Spleen (tissue), 11 donors: Measurements from ENCODE around the gene TMEM120B. TPM values are rescaled to one million over a fixed set of nuclear protein-coding genes. Genes with fewer than 3 reads are reported as not detected.

Source experiments
- DNase-seq: peaks from one replicate; pipeline ENCODE4 v3.0.0-alpha.2; 2020
- H3K27ac ChIP-seq, 8 donors: fragments of 200-600 bp; sonication (generic) in 7 of 8; 1 replicate in 4 of 8; 2 replicates in 4 of 8; pipeline versions ENCODE4 v1.5.0 to v1.8.0; 2016 to 2021; ENCODE audit warnings: inconsistent platforms in 4 of 8, mild to moderate bottlenecking in 4 of 8, moderate library complexity in 1 of 8
- H3K27me3 ChIP-seq, 7 donors: fragments of 200-600 bp; sonication (generic) in 6 of 7; replicated peaks in 1 of 7; 1 replicate in 4 of 7; 2 replicates in 3 of 7; pipeline versions ENCODE4 v1.5.0 to v1.8.0; 2016 to 2021; ENCODE audit warnings: inconsistent platforms in 3 of 7, mild to moderate bottlenecking in 1 of 7
- H3K36me3 ChIP-seq, 6 donors: fragments of 200-600 bp; sonication (generic) in 5 of 6; 1 replicate in 4 of 6; 2 replicates in 2 of 6; pipeline versions ENCODE4 v1.5.0 to v1.8.0; 2016 to 2021; ENCODE audit warnings: inconsistent platforms in 2 of 6
- H3K4me1 ChIP-seq, 6 donors: fragments of 200-600 bp; sonication (generic) in 5 of 6; 1 replicate in 3 of 6; 2 replicates in 3 of 6; pipeline versions ENCODE4 v1.5.0 to v1.8.0; 2016 to 2021; ENCODE audit warnings: inconsistent platforms in 3 of 6
- H3K4me3 ChIP-seq, 8 donors: fragments of 200-600 bp; sonication (generic) in 7 of 8; 1 replicate in 4 of 8; 2 replicates in 4 of 8; pipeline versions ENCODE4 v1.5.0 to v1.8.0; 2016 to 2021; ENCODE audit warnings: inconsistent platforms in 4 of 8, mild to moderate bottlenecking in 4 of 8, moderate library complexity in 2 of 8
- H3K9me3 ChIP-seq, 8 donors: fragments of 200-600 bp; sonication (generic) in 7 of 8; 1 replicate in 4 of 8; 2 replicates in 4 of 8; pipeline versions ENCODE4 v1.5.0 to v1.8.0; 2016 to 2021; ENCODE audit warnings: inconsistent platforms in 4 of 8
- POLR2A ChIP-seq, 3 donors: fragments of 450-650 bp; IDR thresholded peaks; one replicate each; pipeline ENCODE4 v1.5.1; 2017; ENCODE audit warnings: antibody characterized with exemption in 3 of 3, mild to moderate bottlenecking in 1 of 3
- POLR2AphosphoS5 ChIP-seq, 3 donors: sonication (generic); formaldehyde crosslinking; IDR thresholded peaks; one replicate each; pipeline ENCODE4 v1.5.1; 2017; ENCODE audit warnings: antibody characterized with exemption in 3 of 3
- WGBS, 5 donors: extraction: QIAGEN DNeasy Blood & Tissue Kit in 3 of 5; methylation state at CpG; one replicate each; pipeline versions ENCODE4 v1.1.5 to v1.1.7; 2013 to 2018; 5-methylcytosine and 5-hydroxymethylcytosine counted together
- intact Hi-C: fragments of 100-400 bp; cut with DNase I; formaldehyde crosslinking; loops from one replicate; pipeline ENCODE4 v1.15.0; 2023; ENCODE audit warnings: low total_unique reads
- polyA plus RNA-seq, 3 donors: library from polyadenylated mRNA; stranded (reverse); fragments of 200-250 nt; gene quantifications; one replicate each; pipeline ENCODE4 v1.2.1, GENCODE V29; 2013
- total RNA-seq, 7 donors: library from RNA; depleted of rRNA in 3 of 7; stranded (reverse); fragments of >200 nt in 3 of 7; fragmentation: NEBNext Ultra II Directional in 4 of 7; extraction: Animal tissue kit (Norgen Biotek cat#: 25700) in 4 of 7; gene quantifications; one replicate each; pipeline versions ENCODE4 v1.1.0 to v1.2.1, GENCODE V29; 2016 to 2021
- TF ChIP-seq, protein P1 (sequence below), 11 experiments: fragments of 200-600 bp in 7 of 11; fragments of 450-650 bp in 4 of 11; sonication (generic) in 4 of 11; IDR thresholded peaks in 8 of 11; conservative IDR thresholded peaks in 3 of 11; 1 replicate in 7 of 11; 2 replicates in 4 of 11; pipeline versions ENCODE4 v1.4.0 to v1.8.0; 2016 to 2021; ENCODE audit warnings: antibody characterized with exemption in 11 of 11, inconsistent platforms in 4 of 11, mild to moderate bottlenecking in 1 of 11
- donor health status: healthy with polysubstance abuse.
- donor health status: DM: no; HTN: no; CAD: no; lungs with moderate emphysema.
- donor health status: DM: no; HTN: no; CAD: no.
- donor health status: Bipolar disorder and iron deficiency.
- donor health status: healthy.
- donor health status: DM: no; HTN: no; CAD: no.
- donor health status: DM: yes; HTN: yes; CAD: no.

The TMEM120B gene
- total and polyA plus RNA-seq, 10 donors = 2.9 to 8.9 (median 5.8) TPM

DNA sequence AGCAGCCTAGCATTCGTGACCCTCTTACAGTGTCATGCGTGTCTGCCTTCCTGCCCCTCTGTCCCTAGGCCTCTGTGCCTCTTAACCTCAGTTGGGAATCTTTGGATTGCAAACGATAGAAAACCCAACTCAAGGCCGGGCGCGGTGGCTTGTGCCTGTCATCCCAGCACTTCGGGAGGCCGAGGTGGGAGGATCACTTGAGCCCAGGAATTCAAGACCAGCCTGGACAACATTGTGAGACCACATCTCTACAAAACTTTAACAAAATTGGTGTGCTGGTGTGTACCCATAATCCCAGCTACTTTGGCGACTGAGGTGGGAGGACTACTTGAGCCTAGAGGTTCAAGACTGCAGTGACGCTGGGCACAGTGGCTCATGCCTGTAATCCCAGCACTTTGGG lies 36.7 kb downstream of the TMEM120B start:
- 67 to 83% (median 75%) methylated on average over 10 of the region's 10 CpGs for WGBS, 5 donors
- no peaks in the 10 kb centered on the region for H3K27me3 ChIP-seq
- H3K4me3 ChIP-seq = no peak overlapping the region
- intact Hi-C loops = no loop called here
- peaks cover 0 to 12% (median 0%) of the 10 kb centered on the region in 6 donors for H3K36me3 ChIP-seq
- no peak for DNase-seq
- no peaks in the 10 kb centered on the region for H3K9me3 ChIP-seq
- H3K27ac ChIP-seq = peak overlapping the region in 4 of 8 donors; percentile 18 to 47 (median 31)
- peaks cover 0 to 14% (median 10%) of the 10 kb centered on the region in 6 donors for H3K4me1 ChIP-seq
- TF ChIP-seq, protein P1, sequence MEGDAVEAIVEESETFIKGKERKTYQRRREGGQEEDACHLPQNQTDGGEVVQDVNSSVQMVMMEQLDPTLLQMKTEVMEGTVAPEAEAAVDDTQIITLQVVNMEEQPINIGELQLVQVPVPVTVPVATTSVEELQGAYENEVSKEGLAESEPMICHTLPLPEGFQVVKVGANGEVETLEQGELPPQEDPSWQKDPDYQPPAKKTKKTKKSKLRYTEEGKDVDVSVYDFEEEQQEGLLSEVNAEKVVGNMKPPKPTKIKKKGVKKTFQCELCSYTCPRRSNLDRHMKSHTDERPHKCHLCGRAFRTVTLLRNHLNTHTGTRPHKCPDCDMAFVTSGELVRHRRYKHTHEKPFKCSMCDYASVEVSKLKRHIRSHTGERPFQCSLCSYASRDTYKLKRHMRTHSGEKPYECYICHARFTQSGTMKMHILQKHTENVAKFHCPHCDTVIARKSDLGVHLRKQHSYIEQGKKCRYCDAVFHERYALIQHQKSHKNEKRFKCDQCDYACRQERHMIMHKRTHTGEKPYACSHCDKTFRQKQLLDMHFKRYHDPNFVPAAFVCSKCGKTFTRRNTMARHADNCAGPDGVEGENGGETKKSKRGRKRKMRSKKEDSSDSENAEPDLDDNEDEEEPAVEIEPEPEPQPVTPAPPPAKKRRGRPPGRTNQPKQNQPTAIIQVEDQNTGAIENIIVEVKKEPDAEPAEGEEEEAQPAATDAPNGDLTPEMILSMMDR (IDR thresholded peaks at IDR 0.05 in 8 of 11, conservative IDR thresholded peaks at IDR 0.05 in 3 of 11) = no peak
- TF ChIP-seq POLR2A (IDR thresholded peaks at IDR 0.05) = no peak
- no peak for TF ChIP-seq POLR2AphosphoS5 (IDR thresholded peaks at IDR 0.05)

DNA sequence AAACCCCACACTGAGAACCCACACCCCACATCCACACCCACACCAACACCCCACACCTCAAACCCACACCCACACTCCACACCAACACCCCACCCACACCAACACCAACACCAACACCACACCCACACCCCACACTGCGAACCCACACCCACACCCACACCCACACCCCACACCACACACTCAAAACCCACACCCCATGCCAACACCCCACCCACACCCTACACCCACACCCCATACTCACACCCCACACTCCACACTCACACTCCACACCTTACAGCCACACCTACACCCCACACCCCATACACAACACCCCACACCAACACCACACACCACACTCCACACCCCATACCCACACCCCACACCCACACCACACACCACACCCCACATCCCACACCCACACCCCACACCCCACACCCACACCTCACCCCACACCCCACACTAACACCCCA lies 38.0 kb downstream of the TMEM120B start:
- Histone ChIP-seq H3K27me3 (no peaks in the 10 kb centered on the region), H3K4me3 (no peak overlapping the region), H3K9me3 (no peaks in the 10 kb centered on the region), H3K27ac (peak overlapping the region in 1 of 8 donors; percentile 50), H3K4me1 (peaks cover 0 to 14% (median 10%) of the 10 kb centered on the region in 6 donors), H3K36me3 (peaks cover 0 to 16% (median 0%) of the 10 kb centered on the region in 6 donors)
- no peak for TF ChIP-seq POLR2AphosphoS5 (IDR thresholded peaks at IDR 0.05)
- no peak for TF ChIP-seq POLR2A (IDR thresholded peaks at IDR 0.05)
- TF ChIP-seq, protein P1 (IDR thresholded peaks at IDR 0.05 in 8 of 11, conservative IDR thresholded peaks at IDR 0.05 in 3 of 11) = no peak
- 0 to 80% (median 4%) methylated on average over 1 of the region's 1 CpG for WGBS, 5 donors
- DNase-seq = no peak
- intact Hi-C loops = no loop called here

DNA sequence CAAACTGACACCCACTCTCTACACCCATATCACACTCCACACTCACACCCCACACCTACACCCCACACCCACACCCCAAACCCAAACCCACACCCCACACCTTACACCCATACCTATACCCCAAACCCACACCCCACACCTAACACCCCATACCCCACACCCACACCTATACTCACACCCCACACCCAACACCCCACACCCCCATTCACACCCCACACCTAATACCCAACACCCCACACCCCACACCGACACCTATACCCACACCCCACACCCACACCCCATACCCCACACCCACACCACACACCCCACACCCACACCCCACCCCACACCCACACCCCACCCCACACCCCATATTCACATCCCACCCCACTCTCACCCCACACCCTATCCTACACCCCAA lies 38.5 kb downstream of the TMEM120B start:
- peaks cover 0 to 14% (median 10%) of the 10 kb centered on the region in 6 donors for H3K4me1 ChIP-seq
- H3K9me3 ChIP-seq = no peaks in the 10 kb centered on the region
- WGBS, 5 donors = 80 to 100% (median 90%) methylated on average over 1 of the region's 1 CpG
- no peak for TF ChIP-seq POLR2A (IDR thresholded peaks at IDR 0.05)
- TF ChIP-seq, protein P1 (IDR thresholded peaks at IDR 0.05 in 8 of 11, conservative IDR thresholded peaks at IDR 0.05 in 3 of 11) = no peak
- TF ChIP-seq POLR2AphosphoS5 (IDR thresholded peaks at IDR 0.05) = no peak
- intact Hi-C loops = no loop called here
- no peak overlapping the region for H3K4me3 ChIP-seq
- no peaks in the 10 kb centered on the region for H3K27me3 ChIP-seq
- no peak for DNase-seq
- H3K36me3 ChIP-seq = peaks cover 0 to 16% (median 0%) of the 10 kb centered on the region in 6 donors
- H3K27ac ChIP-seq = peak overlapping the region in 1 of 8 donors; percentile 50

DNA sequence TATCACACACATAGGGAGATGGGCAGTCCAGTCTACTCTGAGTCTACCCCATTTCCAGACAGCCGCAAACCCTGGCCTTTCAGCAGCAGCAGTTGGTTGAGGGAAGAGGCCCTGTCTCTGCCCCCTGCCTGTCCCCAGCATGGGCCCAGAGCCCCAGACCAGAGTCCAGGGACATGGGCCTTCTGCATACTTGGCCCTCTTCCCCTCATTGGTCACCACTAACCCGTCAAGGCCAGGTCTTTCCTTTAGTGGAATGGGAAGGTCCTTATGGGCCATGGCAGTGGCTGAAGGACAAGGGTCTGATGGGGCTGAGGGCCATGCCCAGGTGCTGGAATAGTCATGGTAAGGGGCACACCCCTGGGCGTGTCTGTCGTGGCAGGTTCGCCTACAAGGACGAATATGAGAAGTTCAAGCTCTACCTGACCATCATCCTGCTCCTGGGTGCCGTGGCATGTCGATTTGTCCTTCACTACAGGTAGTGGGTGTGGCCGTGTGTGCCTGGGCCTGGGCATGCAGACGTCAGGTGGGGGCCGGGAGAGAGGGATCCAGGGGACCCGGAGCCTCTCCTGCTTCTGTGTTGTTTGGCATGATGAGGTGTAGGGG lies 39.3 kb downstream of the TMEM120B start:
- WGBS, 5 donors = 78 to 93% (median 90%) methylated on average over 11 to 12 of the region's 12 CpGs

More for the DNA sequence above, 39.3 kb downstream of the TMEM120B start:
- Histone ChIP-seq H3K36me3 (peaks cover 0 to 16% (median 0%) of the 10 kb centered on the region in 6 donors), H3K4me1 (peaks cover 0 to 18% (median 10%) of the 10 kb centered on the region in 6 donors), H3K9me3 (no peaks in the 10 kb centered on the region), H3K27me3 (no peaks in the 10 kb centered on the region), H3K27ac (no peak overlapping the region), H3K4me3 (no peak overlapping the region)
- intact Hi-C loops = no loop called here
- TF ChIP-seq, protein P1 (IDR thresholded peaks at IDR 0.05 in 8 of 11, conservative IDR thresholded peaks at IDR 0.05 in 3 of 11) = no peak
- TF ChIP-seq POLR2A (IDR thresholded peaks at IDR 0.05) (no peak), POLR2AphosphoS5 (IDR thresholded peaks at IDR 0.05) (no peak)
- DNase-seq = no peak
